Islet of Langerhans (tissue), 1 donor: ENCODE measurements around the gene TNKS1BP1.
"Not testable (repeated sequence)": the region's sequence is repeated elsewhere in the genome, so short reads cannot be mapped to it uniquely, and the experiment has no call there.

Source experiments
- FAIRE-seq: peaks from one replicate; lab custom pipeline; 2011; peaks lifted over from hg19 to GRCh38; lab: Jason Lieb, UNC

TNKS1BP1 gene

GRCh38 chr11:57288771-57289579 is 35.8 kb downstream of the TNKS1BP1 start:
- FAIRE-seq, result no peak

GRCh38 chr11:57287884-57288283 is 36.9 kb downstream of the TNKS1BP1 start:
- no peak for FAIRE-seq

GRCh38 chr11:57283231-57283990 is 41.3 kb downstream of the TNKS1BP1 start:
- FAIRE-seq, result no peak

- FAIRE-seq, result not testable (repeated sequence)
These were observed 43.2 kb downstream of the TNKS1BP1 start for GRCh38 chr11:57281546-57281945.

- FAIRE-seq, result no peak
These were observed 45.6 kb downstream of the TNKS1BP1 start for GRCh38 chr11:57279116-57279515.

- no peak for FAIRE-seq
These were observed 46.0 kb downstream of the TNKS1BP1 start for GRCh38 chr11:57278721-57279095.

- FAIRE-seq, result no peak
These were observed 46.7 kb downstream of the TNKS1BP1 start for GRCh38 chr11:57277845-57278720.

- FAIRE-seq, result no peak
These were observed 47.6 kb downstream of the TNKS1BP1 start for GRCh38 chr11:57276971-57277675.

- no peak for FAIRE-seq
These were observed 48.4 kb downstream of the TNKS1BP1 start for GRCh38 chr11:57276169-57276970.

- no peak for FAIRE-seq
These were observed 49.2 kb downstream of the TNKS1BP1 start for GRCh38 chr11:57275582-57275981.

- no peak for FAIRE-seq
These were observed 49.8 kb downstream of the TNKS1BP1 start for GRCh38 chr11:57274904-57275498.

- no peak for FAIRE-seq
These were observed 51.2 kb downstream of the TNKS1BP1 start for GRCh38 chr11:57273448-57274058.

- no peak for FAIRE-seq
These were observed 55.2 kb downstream of the TNKS1BP1 start for GRCh38 chr11:57269571-57270021.

GRCh38 chr11:57266157-57266556 is 58.6 kb downstream of the TNKS1BP1 start:
- FAIRE-seq, result no peak

- FAIRE-seq, result no peak
These were observed 61.4 kb downstream of the TNKS1BP1 start for GRCh38 chr11:57263351-57263750.

GRCh38 chr11:57262157-57262556 is 62.6 kb downstream of the TNKS1BP1 start:
- no peak for FAIRE-seq

- FAIRE-seq, result no peak
These were observed 63.6 kb downstream of the TNKS1BP1 start for GRCh38 chr11:57260937-57261783.

GRCh38 chr11:57256119-57256518 is 68.6 kb downstream of the TNKS1BP1 start:
- no peak for FAIRE-seq

- FAIRE-seq, result no peak
These were observed 69.1 kb downstream of the TNKS1BP1 start for GRCh38 chr11:57255618-57256017.
